ENCODE results near the gene CDH23. TPM values are rescaled to one million over a fixed set of nuclear protein-coding genes. Genes with fewer than 3 reads are reported as not detected.

CDH23 gene
- polyA plus RNA-seq, 1 donor from 2014 or later, result 6.6 TPM

DNA sequence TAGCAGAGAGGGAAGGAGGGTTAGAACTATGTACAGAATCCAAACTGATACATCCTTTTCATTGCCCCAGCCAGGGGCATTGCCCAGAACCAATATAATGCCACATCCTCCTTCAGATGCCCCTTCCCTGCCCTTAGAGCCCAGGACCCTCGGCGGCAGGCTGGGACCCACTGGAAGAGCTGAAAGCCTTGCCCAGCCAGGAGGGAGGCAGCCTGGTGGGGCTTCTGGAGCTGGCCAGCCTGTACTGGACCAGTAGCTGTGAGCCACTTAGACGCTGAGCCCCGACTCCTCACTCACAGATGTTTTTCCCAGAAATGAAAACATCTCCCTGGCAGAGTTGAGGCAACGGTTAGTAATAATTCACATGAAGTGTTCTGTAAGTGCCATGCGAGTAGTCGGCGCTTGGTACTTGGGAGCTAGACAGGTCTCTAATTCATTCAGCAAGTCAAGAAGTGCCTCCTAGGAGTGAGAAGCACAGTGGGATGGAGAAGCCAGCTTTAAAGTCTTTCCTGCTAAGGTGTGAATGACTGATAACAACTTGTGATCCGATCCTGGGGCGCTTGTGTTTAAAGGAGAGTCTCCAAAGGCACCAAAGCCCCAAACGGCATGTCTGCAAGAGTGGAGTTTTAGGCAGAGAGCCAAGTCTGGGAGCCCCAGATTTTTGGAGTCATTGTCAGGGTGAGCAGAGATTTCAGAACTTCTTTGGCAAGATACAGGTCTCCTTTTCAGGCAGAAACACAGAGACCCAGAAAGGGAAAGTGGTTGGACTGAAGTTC lies 366.8 kb downstream of the CDH23 start:
- H3K4me3 ChIP-seq (ENCODE audit: low read length), result no peak overlapping the region
- H3K27ac ChIP-seq (ENCODE audit: low read length), result no peak overlapping the region
- no peaks in the 10 kb centered on the region for H3F3A ChIP-seq (ENCODE audit: insufficient read depth, low read length, poor library complexity, severe bottlenecking)
- H3K9me3 ChIP-seq (ENCODE audit: low read length), result no peaks in the 10 kb centered on the region
- no peak overlapping the region for H3K9ac ChIP-seq (ENCODE audit: low read length)
- H3K9me2 ChIP-seq (ENCODE audit: insufficient read depth, low read length), result no peaks in the 10 kb centered on the region
- no peaks in the 10 kb centered on the region for H3K27me3 ChIP-seq (ENCODE audit: insufficient read depth, low read depth, low read length)
- H3K79me2 ChIP-seq (replicated peaks; ENCODE audit: insufficient read depth, low read length), result no peaks in the 10 kb centered on the region
- H3K4me2 ChIP-seq (ENCODE audit: low read length), result no peak overlapping the region
- TF ChIP-seq, protein P1, sequence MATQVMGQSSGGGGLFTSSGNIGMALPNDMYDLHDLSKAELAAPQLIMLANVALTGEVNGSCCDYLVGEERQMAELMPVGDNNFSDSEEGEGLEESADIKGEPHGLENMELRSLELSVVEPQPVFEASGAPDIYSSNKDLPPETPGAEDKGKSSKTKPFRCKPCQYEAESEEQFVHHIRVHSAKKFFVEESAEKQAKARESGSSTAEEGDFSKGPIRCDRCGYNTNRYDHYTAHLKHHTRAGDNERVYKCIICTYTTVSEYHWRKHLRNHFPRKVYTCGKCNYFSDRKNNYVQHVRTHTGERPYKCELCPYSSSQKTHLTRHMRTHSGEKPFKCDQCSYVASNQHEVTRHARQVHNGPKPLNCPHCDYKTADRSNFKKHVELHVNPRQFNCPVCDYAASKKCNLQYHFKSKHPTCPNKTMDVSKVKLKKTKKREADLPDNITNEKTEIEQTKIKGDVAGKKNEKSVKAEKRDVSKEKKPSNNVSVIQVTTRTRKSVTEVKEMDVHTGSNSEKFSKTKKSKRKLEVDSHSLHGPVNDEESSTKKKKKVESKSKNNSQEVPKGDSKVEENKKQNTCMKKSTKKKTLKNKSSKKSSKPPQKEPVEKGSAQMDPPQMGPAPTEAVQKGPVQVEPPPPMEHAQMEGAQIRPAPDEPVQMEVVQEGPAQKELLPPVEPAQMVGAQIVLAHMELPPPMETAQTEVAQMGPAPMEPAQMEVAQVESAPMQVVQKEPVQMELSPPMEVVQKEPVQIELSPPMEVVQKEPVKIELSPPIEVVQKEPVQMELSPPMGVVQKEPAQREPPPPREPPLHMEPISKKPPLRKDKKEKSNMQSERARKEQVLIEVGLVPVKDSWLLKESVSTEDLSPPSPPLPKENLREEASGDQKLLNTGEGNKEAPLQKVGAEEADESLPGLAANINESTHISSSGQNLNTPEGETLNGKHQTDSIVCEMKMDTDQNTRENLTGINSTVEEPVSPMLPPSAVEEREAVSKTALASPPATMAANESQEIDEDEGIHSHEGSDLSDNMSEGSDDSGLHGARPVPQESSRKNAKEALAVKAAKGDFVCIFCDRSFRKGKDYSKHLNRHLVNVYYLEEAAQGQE (IDR thresholded peaks at IDR 0.05; ENCODE audit: borderline replicate concordance), result no peak
- TF ChIP-seq EZH2 (IDR thresholded peaks at IDR 0.05; ENCODE audit: borderline replicate concordance, insufficient read depth, low read length, poor library complexity, severe bottlenecking) (no peak), MXI1 (conservative IDR thresholded peaks at IDR 0.05; ENCODE audit: poor library complexity, severe bottlenecking) (no peak), SMC3 (conservative IDR thresholded peaks at IDR 0.05; ENCODE audit: poor library complexity) (no peak), POLR2AphosphoS5 (IDR thresholded peaks at IDR 0.05) (no peak), EP300 (conservative IDR thresholded peaks at IDR 0.05; ENCODE audit: poor library complexity, severe bottlenecking) (no peak), RAD21 (conservative IDR thresholded peaks at IDR 0.05) (no peak), TAF1 (IDR thresholded peaks at IDR 0.05; ENCODE audit: low read depth) (no peak)
- TF ChIP-seq, protein P2, sequence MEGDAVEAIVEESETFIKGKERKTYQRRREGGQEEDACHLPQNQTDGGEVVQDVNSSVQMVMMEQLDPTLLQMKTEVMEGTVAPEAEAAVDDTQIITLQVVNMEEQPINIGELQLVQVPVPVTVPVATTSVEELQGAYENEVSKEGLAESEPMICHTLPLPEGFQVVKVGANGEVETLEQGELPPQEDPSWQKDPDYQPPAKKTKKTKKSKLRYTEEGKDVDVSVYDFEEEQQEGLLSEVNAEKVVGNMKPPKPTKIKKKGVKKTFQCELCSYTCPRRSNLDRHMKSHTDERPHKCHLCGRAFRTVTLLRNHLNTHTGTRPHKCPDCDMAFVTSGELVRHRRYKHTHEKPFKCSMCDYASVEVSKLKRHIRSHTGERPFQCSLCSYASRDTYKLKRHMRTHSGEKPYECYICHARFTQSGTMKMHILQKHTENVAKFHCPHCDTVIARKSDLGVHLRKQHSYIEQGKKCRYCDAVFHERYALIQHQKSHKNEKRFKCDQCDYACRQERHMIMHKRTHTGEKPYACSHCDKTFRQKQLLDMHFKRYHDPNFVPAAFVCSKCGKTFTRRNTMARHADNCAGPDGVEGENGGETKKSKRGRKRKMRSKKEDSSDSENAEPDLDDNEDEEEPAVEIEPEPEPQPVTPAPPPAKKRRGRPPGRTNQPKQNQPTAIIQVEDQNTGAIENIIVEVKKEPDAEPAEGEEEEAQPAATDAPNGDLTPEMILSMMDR (IDR thresholded peaks at IDR 0.05; ENCODE audit: poor library complexity, severe bottlenecking), result no peak
- H3K36me3 ChIP-seq (ENCODE audit: insufficient read depth, low read length), result no peaks in the 10 kb centered on the region
- H2AFZ ChIP-seq (ENCODE audit: low read depth, low read length), result no peak overlapping the region
- no peaks in the 10 kb centered on the region for H4K20me1 ChIP-seq (ENCODE audit: insufficient read depth)

DNA sequence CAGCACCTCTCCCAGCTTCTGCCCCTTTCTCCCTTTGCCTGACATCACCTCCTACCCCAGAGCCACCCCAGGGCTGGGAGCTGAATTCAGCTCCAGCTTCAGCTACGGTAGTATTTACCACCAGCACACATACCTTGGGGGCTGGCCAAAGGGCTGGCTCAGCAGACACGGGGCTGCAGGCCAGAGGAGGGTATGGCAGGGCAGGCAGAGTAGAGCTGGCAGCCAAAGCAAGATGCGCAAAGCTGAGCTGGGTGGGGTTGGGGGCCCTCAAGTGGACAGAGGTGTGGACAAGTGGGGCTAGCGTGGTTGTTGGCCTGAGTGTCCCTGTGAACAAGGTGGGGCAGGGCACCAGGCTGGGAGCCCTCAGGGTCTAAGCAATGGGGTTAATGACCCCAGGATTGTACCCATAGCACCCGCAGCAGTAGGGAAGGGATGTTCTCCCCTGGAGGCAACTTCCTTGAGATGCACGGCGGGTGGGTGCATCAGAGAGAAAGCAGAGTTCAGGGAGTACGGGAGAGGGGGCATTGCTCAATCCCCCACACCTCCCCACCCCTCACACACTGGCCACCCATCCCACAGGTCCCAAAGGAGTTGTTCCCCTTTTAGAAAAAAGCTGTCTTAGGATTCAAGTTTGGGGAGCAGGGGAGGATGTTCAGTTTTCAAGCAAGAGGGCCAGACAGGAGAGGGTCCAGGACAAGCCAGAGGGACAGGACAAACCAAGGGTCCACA lies 368.6 kb downstream of the CDH23 start:
- Histone ChIP-seq H3K4me2 (ENCODE audit: low read length) (no peak overlapping the region), H3K27ac (ENCODE audit: low read length) (no peak overlapping the region), H2AFZ (ENCODE audit: low read depth, low read length) (no peak overlapping the region), H3K9me3 (ENCODE audit: low read length) (no peaks in the 10 kb centered on the region), H3K79me2 (replicated peaks; ENCODE audit: insufficient read depth, low read length) (no peaks in the 10 kb centered on the region), H3K36me3 (ENCODE audit: insufficient read depth, low read length) (no peaks in the 10 kb centered on the region), H3K4me3 (ENCODE audit: low read length) (no peak overlapping the region), H3K9me2 (ENCODE audit: insufficient read depth, low read length) (no peaks in the 10 kb centered on the region), H4K20me1 (ENCODE audit: insufficient read depth) (no peaks in the 10 kb centered on the region), H3K9ac (ENCODE audit: low read length) (no peak overlapping the region), H3K27me3 (ENCODE audit: insufficient read depth, low read depth, low read length) (no peaks in the 10 kb centered on the region), H3F3A (ENCODE audit: insufficient read depth, low read length, poor library complexity, severe bottlenecking) (no peaks in the 10 kb centered on the region)
- TF ChIP-seq EP300 (conservative IDR thresholded peaks at IDR 0.05; ENCODE audit: poor library complexity, severe bottlenecking) (no peak), RAD21 (conservative IDR thresholded peaks at IDR 0.05) (no peak), TAF1 (IDR thresholded peaks at IDR 0.05; ENCODE audit: low read depth) (no peak), MXI1 (conservative IDR thresholded peaks at IDR 0.05; ENCODE audit: poor library complexity, severe bottlenecking) (no peak), EZH2 (IDR thresholded peaks at IDR 0.05; ENCODE audit: borderline replicate concordance, insufficient read depth, low read length, poor library complexity, severe bottlenecking) (no peak), SMC3 (conservative IDR thresholded peaks at IDR 0.05; ENCODE audit: poor library complexity) (no peak), POLR2AphosphoS5 (IDR thresholded peaks at IDR 0.05) (no peak)
- TF ChIP-seq, protein P2 (IDR thresholded peaks at IDR 0.05; ENCODE audit: poor library complexity, severe bottlenecking), result no peak
- TF ChIP-seq, protein P1 (IDR thresholded peaks at IDR 0.05; ENCODE audit: borderline replicate concordance), result no peak

Measured in neural cell (in vitro differentiated cells).